Measurements from ENCODE around the gene FAM43A. TPM values are rescaled to one million over a fixed set of nuclear protein-coding genes. Genes with fewer than 3 reads are reported as not detected.

FAM43A gene
- total and polyA plus RNA-seq, 5 donors from 2014 or later, result 4.8 to 9.4 (median 6.5) TPM

DNA sequence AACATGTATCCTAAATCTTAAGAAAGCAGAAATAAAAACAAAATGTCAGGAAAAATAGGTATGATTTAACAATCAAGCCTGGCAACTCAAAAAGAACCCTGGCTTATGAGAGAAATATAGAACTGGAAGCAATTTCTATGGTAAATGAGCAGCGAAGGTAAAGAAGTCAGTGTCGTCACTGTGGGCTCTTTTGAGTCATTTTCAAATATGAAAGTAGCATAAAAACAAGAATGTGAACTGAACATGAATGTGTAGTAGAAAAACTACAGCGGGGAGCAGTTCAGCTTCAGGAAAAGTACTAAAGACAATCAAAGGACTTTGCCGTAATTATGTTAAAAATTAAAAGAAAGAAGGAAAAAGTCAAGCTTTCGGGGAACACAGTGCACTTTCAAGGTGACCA is 31.2 kb upstream of the FAM43A start:
- Mint-ChIP-seq H3K4me3 (peak overlapping the region in 3 of 4 donors; percentile 5 to 77 (median 41)), H3K27ac (peak overlapping the region; percentile 42 to 69 (median 65)), H3K4me1 (peaks cover 13 to 21% (median 18%) of the 10 kb centered on the region in 4 donors), H3K27me3 (no peaks in the 10 kb centered on the region), H3K9me3 (no peaks in the 10 kb centered on the region), H3K36me3 (peaks cover 58% of the 10 kb centered on the region)
- Histone ChIP-seq H3K4me1 (ENCODE audit: control insufficient read depth, insufficient read depth, low read length, poor library complexity, severe bottlenecking) (no peaks in the 10 kb centered on the region), H3K36me3 (ENCODE audit: control insufficient read depth, insufficient read depth, low read length) (peaks cover 76% of the 10 kb centered on the region), H3K4me3 (ENCODE audit: low read depth, low read length) (peak overlapping the region; percentile 21), H3K27ac (ENCODE audit: insufficient read depth, low read length, poor library complexity, severe bottlenecking) (no peak overlapping the region), H3K27me3 (ENCODE audit: control insufficient read depth, insufficient read depth, low read length) (no peaks in the 10 kb centered on the region), H3K9me3 (ENCODE audit: control insufficient read depth in 2 of 2, low read length in 2 of 2) (no peaks in the 10 kb centered on the region)
- peak in 1 of 3 donors; percentile 61 for DNase-seq
- peak in 1 of 2 donors; percentile 37 for ATAC-seq (ENCODE audit: low read depth in 2 of 2)

DNA sequence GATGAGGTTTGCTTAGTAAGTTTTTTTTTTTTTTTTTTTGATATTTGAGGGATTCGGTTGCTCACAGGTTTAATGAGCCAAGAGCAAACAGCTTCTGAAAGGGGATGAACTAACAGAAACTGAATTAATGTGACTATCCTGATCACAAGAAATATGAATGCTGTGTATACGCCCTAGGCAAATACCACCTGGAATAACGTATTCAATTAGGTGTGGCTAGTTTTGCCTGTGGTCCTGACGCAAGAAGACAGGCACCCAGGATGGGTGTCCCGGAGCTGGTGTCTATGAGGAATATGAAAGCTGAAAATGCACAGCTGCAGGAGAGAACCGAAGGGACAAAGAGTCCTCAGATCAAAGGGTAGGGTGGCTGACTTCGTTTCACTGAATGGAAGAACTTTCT is 28.2 kb upstream of the FAM43A start:
- Mint-ChIP-seq H3K4me3 (no peak overlapping the region), H3K4me1 (peaks cover 21 to 31% (median 28%) of the 10 kb centered on the region in 4 donors), H3K9me3 (no peaks in the 10 kb centered on the region), H3K36me3 (peaks cover 48% of the 10 kb centered on the region), H3K27ac (no peak overlapping the region), H3K27me3 (no peaks in the 10 kb centered on the region)
- Histone ChIP-seq H3K27ac (ENCODE audit: insufficient read depth, low read length, poor library complexity, severe bottlenecking) (no peak overlapping the region), H3K27me3 (ENCODE audit: control insufficient read depth, insufficient read depth, low read length) (no peaks in the 10 kb centered on the region), H3K4me1 (ENCODE audit: control insufficient read depth, insufficient read depth, low read length, poor library complexity, severe bottlenecking) (peaks cover 4% of the 10 kb centered on the region), H3K4me3 (ENCODE audit: low read depth, low read length) (no peak overlapping the region), H3K9me3 (ENCODE audit: control insufficient read depth in 2 of 2, low read length in 2 of 2) (no peaks in the 10 kb centered on the region), H3K36me3 (ENCODE audit: control insufficient read depth, insufficient read depth, low read length) (peaks cover 72% of the 10 kb centered on the region)
- ATAC-seq (ENCODE audit: low read depth in 2 of 2) (no peak), DNase-seq (no peak)

DNA sequence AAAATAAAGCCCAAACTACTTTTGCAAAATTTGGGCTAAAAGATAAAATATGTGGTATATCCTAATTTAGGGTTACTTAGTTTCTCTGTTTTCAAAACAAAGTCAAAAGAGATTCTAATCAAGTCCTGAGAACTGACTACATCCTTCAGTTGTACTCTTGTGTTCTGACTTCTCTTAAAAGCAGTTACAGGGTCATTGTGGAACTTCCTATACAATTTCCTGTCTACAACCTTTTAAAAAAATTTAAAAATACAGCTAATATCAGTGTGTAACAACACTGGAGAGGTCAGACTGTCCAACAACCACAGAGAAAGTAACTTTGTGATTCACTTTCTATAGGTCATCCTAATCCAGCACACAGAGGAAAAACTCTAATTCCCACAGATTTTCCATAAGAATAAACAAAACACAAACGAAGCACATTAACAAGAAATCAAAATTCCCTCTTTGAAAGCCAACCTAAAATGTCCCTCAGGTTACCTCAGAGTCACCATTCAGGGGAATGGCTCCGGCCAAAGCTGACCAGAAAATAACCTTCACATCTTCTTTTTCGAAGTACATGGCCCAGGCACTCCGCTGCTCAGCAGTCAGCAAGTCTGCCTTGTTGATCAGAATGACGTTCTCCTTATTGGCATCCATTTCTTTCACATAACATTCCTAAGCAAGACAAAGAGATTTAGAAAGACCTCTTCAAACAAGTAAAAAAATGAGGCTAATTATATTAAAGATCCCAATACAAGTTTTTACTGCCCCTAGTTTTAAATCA is 27.0 kb upstream of the FAM43A start:
- Histone ChIP-seq H3K9me3 (ENCODE audit: control insufficient read depth in 2 of 2, low read length in 2 of 2) (no peaks in the 10 kb centered on the region), H3K36me3 (ENCODE audit: control insufficient read depth, insufficient read depth, low read length) (peaks cover 67% of the 10 kb centered on the region), H3K27me3 (ENCODE audit: control insufficient read depth, insufficient read depth, low read length) (no peaks in the 10 kb centered on the region), H3K27ac (ENCODE audit: insufficient read depth, low read length, poor library complexity, severe bottlenecking) (no peak overlapping the region), H3K4me1 (ENCODE audit: control insufficient read depth, insufficient read depth, low read length, poor library complexity, severe bottlenecking) (peaks cover 4% of the 10 kb centered on the region), H3K4me3 (ENCODE audit: low read depth, low read length) (no peak overlapping the region)
- no peak overlapping the region for H3K27ac Mint-ChIP-seq
- H3K36me3 Mint-ChIP-seq, result peaks cover 40% of the 10 kb centered on the region
- ATAC-seq (ENCODE audit: low read depth in 2 of 2), result no peak
- no peaks in the 10 kb centered on the region for H3K9me3 Mint-ChIP-seq
- peak in 1 of 3 donors; percentile 40 for DNase-seq
- no peak overlapping the region for H3K4me3 Mint-ChIP-seq
- H3K27me3 Mint-ChIP-seq, result no peaks in the 10 kb centered on the region
- peaks cover 21 to 31% (median 28%) of the 10 kb centered on the region in 4 donors for H3K4me1 Mint-ChIP-seq

DNA sequence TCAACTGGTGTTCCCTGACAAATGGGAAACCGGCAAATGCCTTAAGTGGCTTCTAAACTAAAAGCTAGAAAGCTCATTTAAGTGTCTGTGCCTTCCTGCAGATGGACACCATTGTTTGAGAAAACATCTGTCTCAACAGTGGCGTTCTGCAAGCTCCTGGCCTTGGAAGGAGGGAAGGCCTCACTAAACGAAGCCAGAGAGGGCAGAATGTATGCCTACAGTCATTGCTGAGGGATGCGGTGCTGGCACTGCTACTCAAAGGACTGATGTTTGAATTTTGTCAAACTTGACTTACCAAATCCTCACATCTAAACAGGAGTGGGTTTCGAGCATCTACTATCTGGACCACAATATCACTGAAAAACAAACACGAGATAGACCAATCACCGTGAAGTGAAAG is 25.9 kb upstream of the FAM43A start:
- Histone ChIP-seq H3K4me1 (ENCODE audit: control insufficient read depth, insufficient read depth, low read length, poor library complexity, severe bottlenecking) (peaks cover 4% of the 10 kb centered on the region), H3K36me3 (ENCODE audit: control insufficient read depth, insufficient read depth, low read length) (peaks cover 67% of the 10 kb centered on the region), H3K27ac (ENCODE audit: insufficient read depth, low read length, poor library complexity, severe bottlenecking) (no peak overlapping the region), H3K9me3 (ENCODE audit: control insufficient read depth in 2 of 2, low read length in 2 of 2) (no peaks in the 10 kb centered on the region), H3K27me3 (ENCODE audit: control insufficient read depth, insufficient read depth, low read length) (no peaks in the 10 kb centered on the region), H3K4me3 (ENCODE audit: low read depth, low read length) (no peak overlapping the region)
- Mint-ChIP-seq H3K36me3 (peaks cover 31% of the 10 kb centered on the region), H3K4me3 (no peak overlapping the region), H3K27me3 (no peaks in the 10 kb centered on the region), H3K9me3 (no peaks in the 10 kb centered on the region), H3K27ac (no peak overlapping the region), H3K4me1 (peaks cover 14 to 22% (median 19%) of the 10 kb centered on the region in 4 donors)
- DNase-seq (no peak), ATAC-seq (ENCODE audit: low read depth in 2 of 2) (no peak)

DNA sequence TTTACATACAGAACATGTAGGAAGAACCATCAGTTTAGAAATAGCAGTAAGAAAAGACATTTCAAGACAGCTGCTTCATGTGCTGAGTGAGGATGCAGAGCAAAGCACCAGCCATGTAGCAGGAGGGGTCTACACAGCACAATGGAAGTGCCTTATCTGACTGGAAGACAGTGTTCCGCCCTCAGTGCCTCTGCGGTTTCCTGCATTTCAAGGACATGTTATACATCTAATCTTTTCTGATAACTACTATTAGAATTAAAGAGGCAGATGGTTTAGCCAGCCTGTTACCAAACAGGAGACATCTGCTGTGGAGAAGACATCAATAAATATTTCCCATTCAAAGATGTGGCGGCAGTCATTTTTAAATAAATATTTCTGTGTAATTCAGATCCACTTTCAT is 24.3 kb upstream of the FAM43A start:
- peak in 1 of 3 donors; percentile 40 for DNase-seq
- Histone ChIP-seq H3K27me3 (ENCODE audit: control insufficient read depth, insufficient read depth, low read length) (no peaks in the 10 kb centered on the region), H3K27ac (ENCODE audit: insufficient read depth, low read length, poor library complexity, severe bottlenecking) (no peak overlapping the region), H3K4me3 (ENCODE audit: low read depth, low read length) (no peak overlapping the region), H3K36me3 (ENCODE audit: control insufficient read depth, insufficient read depth, low read length) (peaks cover 80% of the 10 kb centered on the region), H3K4me1 (ENCODE audit: control insufficient read depth, insufficient read depth, low read length, poor library complexity, severe bottlenecking) (peaks cover 4% of the 10 kb centered on the region), H3K9me3 (ENCODE audit: control insufficient read depth in 2 of 2, low read length in 2 of 2) (no peaks in the 10 kb centered on the region)
- peak in 1 of 2 donors; percentile 48 for ATAC-seq (ENCODE audit: low read depth in 2 of 2)
- Mint-ChIP-seq H3K4me1 (peaks cover 8 to 21% (median 16%) of the 10 kb centered on the region in 4 donors), H3K27ac (peak overlapping the region in 2 of 3 donors; percentile 54 to 76), H3K9me3 (no peaks in the 10 kb centered on the region), H3K36me3 (peaks cover 44% of the 10 kb centered on the region), H3K27me3 (no peaks in the 10 kb centered on the region), H3K4me3 (peak overlapping the region in 1 of 4 donors; percentile 9)

DNA sequence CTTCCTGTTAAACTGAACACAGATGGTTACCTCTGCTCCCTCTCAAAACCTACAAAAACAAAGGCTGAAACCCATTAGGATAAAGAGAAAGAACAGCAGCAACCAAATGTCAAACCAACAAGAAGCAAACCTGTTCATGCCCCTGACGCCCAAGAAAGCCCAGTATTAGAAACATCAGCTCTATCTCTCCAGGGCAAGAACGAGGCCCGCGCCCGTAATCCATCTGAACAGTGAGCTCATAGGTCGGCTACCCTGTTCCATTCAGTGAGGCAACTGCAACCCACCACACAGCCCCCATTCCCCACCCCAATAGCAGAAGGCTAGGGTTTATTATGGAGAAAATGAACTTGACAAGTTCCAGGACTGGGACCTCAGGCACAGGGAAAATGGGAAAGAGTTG is 23.7 kb upstream of the FAM43A start:
- no peak overlapping the region for H3K4me3 ChIP-seq (ENCODE audit: low read depth, low read length)
- no peak for DNase-seq
- Mint-ChIP-seq H3K4me1 (peaks cover 8 to 25% (median 16%) of the 10 kb centered on the region in 4 donors), H3K9me3 (no peaks in the 10 kb centered on the region), H3K27me3 (no peaks in the 10 kb centered on the region), H3K36me3 (peaks cover 46% of the 10 kb centered on the region), H3K4me3 (peak overlapping the region in 1 of 4 donors; percentile 9), H3K27ac (no peak overlapping the region)
- peaks cover 4% of the 10 kb centered on the region for H3K4me1 ChIP-seq (ENCODE audit: control insufficient read depth, insufficient read depth, low read length, poor library complexity, severe bottlenecking)
- no peaks in the 10 kb centered on the region for H3K27me3 ChIP-seq (ENCODE audit: control insufficient read depth, insufficient read depth, low read length)
- no peaks in the 10 kb centered on the region for H3K9me3 ChIP-seq (ENCODE audit: control insufficient read depth in 2 of 2, low read length in 2 of 2)
- no peak for ATAC-seq (ENCODE audit: low read depth in 2 of 2)
- no peak overlapping the region for H3K27ac ChIP-seq (ENCODE audit: insufficient read depth, low read length, poor library complexity, severe bottlenecking)
- H3K36me3 ChIP-seq (ENCODE audit: control insufficient read depth, insufficient read depth, low read length), result peaks cover 85% of the 10 kb centered on the region

DNA sequence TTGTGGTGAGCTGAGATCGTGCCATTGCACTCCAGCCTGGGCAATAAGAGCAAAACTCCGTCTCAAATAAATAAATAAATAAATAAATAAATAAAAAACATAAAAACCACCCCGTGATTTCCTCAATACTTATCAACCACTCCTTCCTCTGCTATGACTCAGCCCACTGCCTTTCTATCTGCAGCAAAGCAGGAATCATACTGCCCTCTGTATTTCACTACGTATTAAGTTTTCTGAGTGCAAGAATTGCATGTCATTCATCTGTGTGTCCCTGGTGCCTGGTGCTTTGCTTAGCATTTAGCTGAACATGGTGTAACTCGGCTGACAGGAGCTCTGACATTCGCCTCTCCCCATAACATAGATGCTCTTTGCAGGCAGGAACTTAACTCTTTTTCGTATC is 20.8 kb upstream of the FAM43A start:
- Histone ChIP-seq H3K9me3 (ENCODE audit: control insufficient read depth in 2 of 2, low read length in 2 of 2) (no peaks in the 10 kb centered on the region), H3K4me1 (ENCODE audit: control insufficient read depth, insufficient read depth, low read length, poor library complexity, severe bottlenecking) (peaks cover 4% of the 10 kb centered on the region), H3K27ac (ENCODE audit: insufficient read depth, low read length, poor library complexity, severe bottlenecking) (no peak overlapping the region), H3K36me3 (ENCODE audit: control insufficient read depth, insufficient read depth, low read length) (peaks cover 76% of the 10 kb centered on the region), H3K4me3 (ENCODE audit: low read depth, low read length) (no peak overlapping the region), H3K27me3 (ENCODE audit: control insufficient read depth, insufficient read depth, low read length) (no peaks in the 10 kb centered on the region)
- Mint-ChIP-seq H3K4me1 (peaks cover 13 to 38% (median 18%) of the 10 kb centered on the region in 4 donors), H3K4me3 (no peak overlapping the region), H3K27me3 (no peaks in the 10 kb centered on the region), H3K9me3 (no peaks in the 10 kb centered on the region), H3K27ac (no peak overlapping the region), H3K36me3 (peaks cover 43% of the 10 kb centered on the region)
- no peak for ATAC-seq (ENCODE audit: low read depth in 2 of 2)
- DNase-seq, result no peak

DNA sequence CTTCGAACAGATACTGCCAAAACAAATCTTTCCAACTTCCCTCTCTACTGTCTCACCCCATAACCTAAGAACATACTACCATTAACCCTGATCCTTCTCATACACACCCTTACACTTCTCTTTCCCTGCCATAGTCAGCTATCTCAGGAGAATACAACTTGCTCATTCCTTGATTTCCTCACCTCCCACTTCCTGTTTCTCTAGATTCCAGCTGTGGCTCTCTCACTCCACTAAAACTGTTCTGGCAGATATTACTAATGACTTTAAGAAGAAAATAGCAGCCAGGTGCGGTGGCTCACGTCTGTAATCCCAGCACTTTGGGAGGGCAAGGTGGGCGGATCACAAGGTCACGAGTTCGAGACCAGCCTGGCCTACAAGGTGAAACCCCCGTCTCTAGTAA is 18.3 kb upstream of the FAM43A start:
- H3K27ac Mint-ChIP-seq, result peak overlapping the region in 1 of 3 donors; percentile 42
- no peak overlapping the region for H3K4me3 Mint-ChIP-seq
- peaks cover 34% of the 10 kb centered on the region for H3K36me3 Mint-ChIP-seq

More for the DNA sequence above, 18.3 kb upstream of the FAM43A start:
- Histone ChIP-seq H3K36me3 (ENCODE audit: control insufficient read depth, insufficient read depth, low read length) (peaks cover 56% of the 10 kb centered on the region), H3K27me3 (ENCODE audit: control insufficient read depth, insufficient read depth, low read length) (no peaks in the 10 kb centered on the region), H3K4me3 (ENCODE audit: low read depth, low read length) (no peak overlapping the region), H3K9me3 (ENCODE audit: control insufficient read depth in 2 of 2, low read length in 2 of 2) (no peaks in the 10 kb centered on the region), H3K27ac (ENCODE audit: insufficient read depth, low read length, poor library complexity, severe bottlenecking) (no peak overlapping the region), H3K4me1 (ENCODE audit: control insufficient read depth, insufficient read depth, low read length, poor library complexity, severe bottlenecking) (peaks cover 13% of the 10 kb centered on the region)
- DNase-seq, result no peak
- Mint-ChIP-seq H3K4me1 (peaks cover 15 to 50% (median 21%) of the 10 kb centered on the region in 4 donors), H3K27me3 (no peaks in the 10 kb centered on the region), H3K9me3 (no peaks in the 10 kb centered on the region)
- no peak for ATAC-seq (ENCODE audit: low read depth in 2 of 2)

All from CD4-positive, CD25-positive, alpha-beta regulatory T cell (primary cell).